H1 (cell line): ENCODE data around the gene GPRASP2. TPM values are rescaled to one million over a fixed set of nuclear protein-coding genes. Genes with fewer than 3 reads are reported as not detected.

Experiments used
- CTCF ChIA-PET: fragments of 300-600 bp; sonication (Branson Sonifier 250); formaldehyde crosslinking; loops from one replicate; lab custom pipeline; 2021; ENCODE audit not compliant: partially characterized antibody; lab: Charles Lee
- POLR2A ChIA-PET: fragments of 300-600 bp; sonication (Branson Sonifier 250); formaldehyde crosslinking; loops from one replicate; lab custom pipeline; 2021; ENCODE audit warnings: inconsistent platforms; ENCODE audit not compliant: partially characterized antibody; lab: Charles Lee
- DNase-seq, 2 experiments: peaks; one replicate each; pipeline versions ENCODE4 v3.0.0 to v3.0.0-alpha.2; 2010 to 2022; ENCODE audit warnings: low spot score in 2 of 2, low read depth in 1 of 2, mixed read lengths in 1 of 2
- FAIRE-seq: peaks from 2 replicates; lab custom pipeline; 2011; peaks lifted over from hg19 to GRCh38; lab: Jason Lieb, UNC
- H2AFZ ChIP-seq: 2 replicates; pipeline ENCODE4 v1.8.1; 2012; ENCODE audit warnings: low read length, inconsistent platforms
- H2AK5ac ChIP-seq: 2 replicates; pipeline ENCODE4 v1.6.1; 2013; ENCODE audit warnings: low read depth, low read length
- H2BK120ac ChIP-seq: replicated peaks from 2 replicates; pipeline ENCODE3; 2013; ENCODE audit warnings: low read depth, low read length, inconsistent platforms
- H2BK12ac ChIP-seq: 2 replicates; pipeline ENCODE4 v1.6.1; 2013; ENCODE audit warnings: low read depth, low read length
- H2BK15ac ChIP-seq: 2 replicates; pipeline ENCODE4 v1.6.1; 2013; ENCODE audit warnings: low read length
- H2BK20ac ChIP-seq: 2 replicates; pipeline ENCODE4 v1.6.1; 2013; ENCODE audit warnings: low read length
- H2BK5ac ChIP-seq: 2 replicates; pipeline ENCODE4 v1.6.1; 2013; ENCODE audit warnings: low read depth, low read length
- H3K14ac ChIP-seq: 2 replicates; pipeline ENCODE4 v1.6.1; 2013; ENCODE audit warnings: inconsistent platforms; ENCODE audit not compliant: insufficient read length
- H3K18ac ChIP-seq: 2 replicates; pipeline ENCODE4 v1.6.1; 2013; ENCODE audit warnings: low read length; ENCODE audit errors: extremely low read depth
- H3K23ac ChIP-seq: 2 replicates; pipeline ENCODE4 v1.6.1; 2013; ENCODE audit warnings: inconsistent platforms; ENCODE audit not compliant: insufficient read length
- H3K23me2 ChIP-seq: 2 replicates; pipeline ENCODE4 v1.6.1; 2013; ENCODE audit warnings: low read depth, low read length
- H3K27ac ChIP-seq: 2 replicates; pipeline ENCODE4 v1.6.1; 2011; ENCODE audit warnings: low read depth, low read length, inconsistent platforms
- H3K27me3 ChIP-seq, 4 experiments: replicated peaks in 1 of 4; 1 replicate in 1 of 4; 2 replicates in 3 of 4; pipeline versions ENCODE4 v1.6.1 to v1.8.1; 2011 to 2013; ENCODE audit warnings: low read length in 3 of 4, mild to moderate bottlenecking in 3 of 4, inconsistent platforms in 2 of 4, mixed read lengths in 2 of 4, moderate library complexity in 1 of 4; ENCODE audit not compliant: control insufficient read depth in 3 of 4, insufficient read depth in 3 of 4; ENCODE audit errors: extremely low read depth in 1 of 4
- H3K36me3 ChIP-seq, 4 experiments: 2 replicates each; pipeline versions ENCODE4 v1.6.1 to v1.8.1; 2011 to 2013; ENCODE audit warnings: mild to moderate bottlenecking in 4 of 4, low read length in 3 of 4, moderate library complexity in 2 of 4, control low read depth in 1 of 4, inconsistent platforms in 1 of 4; ENCODE audit not compliant: insufficient read depth in 4 of 4, control insufficient read depth in 2 of 4
- H3K4ac ChIP-seq: replicated peaks from 2 replicates; pipeline ENCODE3; 2013; ENCODE audit warnings: low read length, low read depth, mixed read lengths, inconsistent platforms; ENCODE audit not compliant: insufficient read length
- H3K4me1 ChIP-seq, 4 experiments: replicated peaks in 1 of 4; 1 replicate in 1 of 4; 2 replicates in 3 of 4; pipeline versions ENCODE4 v1.6.1 to v1.8.1; 2011 to 2013; ENCODE audit warnings: low read length in 3 of 4, inconsistent platforms in 2 of 4, mixed read lengths in 1 of 4; ENCODE audit not compliant: insufficient read depth in 4 of 4, control insufficient read depth in 3 of 4
- H3K4me2 ChIP-seq, 2 experiments: 2 replicates each; pipeline versions ENCODE4 v1.6.1 to v1.8.1; 2011 to 2013; ENCODE audit warnings: low read depth in 2 of 2, low read length in 2 of 2, control low read depth in 1 of 2, inconsistent platforms in 1 of 2, mild to moderate bottlenecking in 1 of 2; ENCODE audit not compliant: insufficient read depth in 1 of 2
- H3K4me3 ChIP-seq, 4 experiments: fragments of 200-600, 300-600 bp in 1 of 4; sonication (generic), shearing (Covaris generic), sonication (Bioruptor Twin) in 1 of 4; 2 replicates each; pipeline versions ENCODE4 v1.5.1 to v1.8.1; 2011 to 2016; ENCODE audit warnings: low read length in 4 of 4, low read depth in 3 of 4, control low read depth in 2 of 4, inconsistent platforms in 2 of 4, mild to moderate bottlenecking in 2 of 4, mixed read lengths in 1 of 4, moderate library complexity in 1 of 4; ENCODE audit not compliant: insufficient read depth in 2 of 4; ENCODE audit errors: extremely low read depth in 1 of 4
- H3K56ac ChIP-seq: replicated peaks from 2 replicates; pipeline ENCODE3; 2013; ENCODE audit warnings: low read depth, mild to moderate bottlenecking, mixed read lengths, low read length, inconsistent platforms; ENCODE audit not compliant: insufficient read length
- H3K79me1 ChIP-seq: 2 replicates; pipeline ENCODE4 v1.6.1; 2013; ENCODE audit warnings: low read depth, low read length, control low read depth
- H3K79me2 ChIP-seq, 2 experiments: 2 replicates each; pipeline versions ENCODE4 v1.6.1 to v1.8.1; 2012 to 2013; ENCODE audit warnings: low read length in 2 of 2, mild to moderate bottlenecking in 2 of 2, inconsistent platforms in 1 of 2; ENCODE audit not compliant: insufficient read depth in 2 of 2, control insufficient read depth in 1 of 2
- H3K9ac ChIP-seq, 4 experiments: replicated peaks in 1 of 4; 1 replicate in 1 of 4; 2 replicates in 3 of 4; pipeline versions ENCODE4 v1.6.1 to v1.8.1; 2011 to 2013; ENCODE audit warnings: low read depth in 3 of 4, low read length in 3 of 4, control low read depth in 2 of 4, mild to moderate bottlenecking in 2 of 4, moderate library complexity in 2 of 4, inconsistent platforms in 1 of 4; ENCODE audit errors: extremely low read depth in 1 of 4
- H3K9me3 ChIP-seq, 2 experiments: 2 replicates each; pipeline versions ENCODE4 v1.6.1 to v1.8.1; 2012 to 2013; ENCODE audit warnings: mild to moderate bottlenecking in 2 of 2, moderate library complexity in 2 of 2, control low read depth in 1 of 2, inconsistent platforms in 1 of 2, low read depth in 1 of 2, low read length in 1 of 2, mixed read lengths in 1 of 2; ENCODE audit not compliant: insufficient read depth in 2 of 2
- H4K20me1 ChIP-seq, 2 experiments: replicated peaks in 1 of 2; 2 replicates each; pipeline versions ENCODE3 to v1.8.1; 2011 to 2013; ENCODE audit warnings: inconsistent platforms in 2 of 2, low read length in 2 of 2, mild to moderate bottlenecking in 1 of 2; ENCODE audit not compliant: insufficient read depth in 2 of 2, control insufficient read depth in 1 of 2
- H4K5ac ChIP-seq: 2 replicates; pipeline ENCODE4 v1.6.1; 2013; ENCODE audit warnings: low read length, low read depth, mixed read lengths, inconsistent platforms; ENCODE audit not compliant: insufficient read length
- H4K8ac ChIP-seq: 2 replicates; pipeline ENCODE4 v1.8.0; 2013; ENCODE audit warnings: mild to moderate bottlenecking, moderate library complexity, low read length, inconsistent platforms; ENCODE audit not compliant: insufficient read depth; ENCODE audit errors: extremely low read depth
- H4K91ac ChIP-seq: replicated peaks from 2 replicates; pipeline ENCODE3; 2013; ENCODE audit warnings: low read length, mixed read lengths, inconsistent platforms; ENCODE audit not compliant: insufficient read length
- BCL11A ChIP-seq, 2 experiments: IDR thresholded peaks; one replicate each; pipeline ENCODE4 v1.6.1; 2011; ENCODE audit warnings: low read depth in 2 of 2, low read length in 2 of 2, mild to moderate bottlenecking in 2 of 2
- BRCA1 ChIP-seq: IDR thresholded peaks from 2 replicates; pipeline ENCODE4 v1.6.1; 2012; ENCODE audit warnings: low read depth, low read length, improper control_type of control experiment
- CEBPB ChIP-seq: IDR thresholded peaks from 2 replicates; pipeline ENCODE4 v1.6.1; 2012; ENCODE audit warnings: low read depth, low read length
- HDAC2 ChIP-seq, 2 experiments: fragments of 300-600 bp in 1 of 2; sonication (generic) in 1 of 2; IDR thresholded peaks; 2 replicates each; pipeline ENCODE4 v1.6.1; 2011 to 2012; ENCODE audit warnings: low read depth in 2 of 2, low read length in 2 of 2, mild to moderate bottlenecking in 2 of 2, moderate library complexity in 2 of 2, borderline replicate concordance in 1 of 2, inconsistent platforms in 1 of 2
- KDM4A ChIP-seq: IDR thresholded peaks from one replicate; pipeline ENCODE4 v1.7.1; 2012; ENCODE audit warnings: low read depth, mild to moderate bottlenecking, moderate library complexity, low read length, inconsistent platforms; ENCODE audit not compliant: severe bottlenecking
- POLR2AphosphoS5 ChIP-seq: IDR thresholded peaks from 2 replicates; pipeline ENCODE4 v1.6.1; 2011; ENCODE audit warnings: low read depth, low read length
- RFX5 ChIP-seq: IDR thresholded peaks from 2 replicates; pipeline ENCODE4 v1.6.1; 2011; ENCODE audit warnings: low read depth, low read length, improper control_type of control experiment, borderline replicate concordance
- RXRA ChIP-seq: IDR thresholded peaks from 2 replicates; pipeline ENCODE4 v1.6.1; 2011; ENCODE audit warnings: low read depth, mild to moderate bottlenecking, low read length, moderate library complexity; ENCODE audit not compliant: insufficient read depth
- SRF ChIP-seq: IDR thresholded peaks from 2 replicates; pipeline ENCODE4 v1.6.1; 2011; ENCODE audit warnings: mild to moderate bottlenecking, low read depth, low read length, moderate library complexity
- TEAD4 ChIP-seq: IDR thresholded peaks from 2 replicates; pipeline ENCODE4 v1.6.1; 2012; ENCODE audit warnings: low read depth, low read length, inconsistent platforms, mixed read lengths
- YY1 ChIP-seq: IDR thresholded peaks from 2 replicates; pipeline ENCODE4 v1.6.1; 2011; ENCODE audit warnings: low read depth, mild to moderate bottlenecking, low read length
- WGBS, 2 experiments: shearing (Covaris generic) in 1 of 2; methylation state at CpG; one replicate each; pipeline versions ENCODE4 v1.1.6 to v1.1.7; 2013 to 2015; ENCODE audit warnings: low lambda C conversion rate in 2 of 2, mixed read lengths in 2 of 2, inconsistent platforms in 1 of 2, low coverage in 1 of 2, missing lambda C conversion rate in 1 of 2; ENCODE audit not compliant: insufficient replicate concordance in 2 of 2, insufficient coverage in 1 of 2, insufficient read length in 1 of 2; ENCODE audit errors: extremely low coverage in 1 of 2, missing lambda C conversion rate in 1 of 2; 5-methylcytosine and 5-hydroxymethylcytosine counted together
- polyA plus RNA-seq, 7 experiments: library from polyadenylated mRNA; depleted of rRNA in 3 of 7; stranded (reverse) in 5 of 7; unstranded in 2 of 7; fragments of >200 nt in 5 of 7; fragments of 200-250 nt in 2 of 7; gene quantifications; 1 replicate in 5 of 7; 2 replicates in 1 of 7; 4 replicates in 1 of 7; pipeline versions ENCODE4 v1.2.1 to v1.2.3, GENCODE V29; 2011 to 2013; ENCODE audit warnings: missing spikeins in 2 of 7, mixed read lengths in 2 of 7
- total RNA-seq: library from RNA; stranded (reverse); fragmentation: NEBNext Ultra II Directional; extraction: Animal tissue kit (Norgen Biotek cat#: 25700); gene quantifications from 2 replicates; pipeline ENCODE4 v1.2.1, GENCODE V29; 2021
- TF ChIP-seq, protein P1 (sequence below), 3 experiments: IDR thresholded peaks; 1 replicate in 2 of 3; 2 replicates in 1 of 3; pipeline versions ENCODE4 v1.5.1 to v1.6.1; 2011; ENCODE audit warnings: low read length in 3 of 3, mild to moderate bottlenecking in 3 of 3, inconsistent platforms in 2 of 3, low read depth in 1 of 3, moderate library complexity in 1 of 3; ENCODE audit not compliant: insufficient read depth in 1 of 3; ENCODE audit errors: control extremely low read depth in 1 of 3

GPRASP2 gene
- total and polyA plus RNA-seq, 2 of the 8 experiments (the other 6 are each of a cell fraction or from before 2014, with no cell fraction given), result 8.0 to 15.7 TPM

DNA sequence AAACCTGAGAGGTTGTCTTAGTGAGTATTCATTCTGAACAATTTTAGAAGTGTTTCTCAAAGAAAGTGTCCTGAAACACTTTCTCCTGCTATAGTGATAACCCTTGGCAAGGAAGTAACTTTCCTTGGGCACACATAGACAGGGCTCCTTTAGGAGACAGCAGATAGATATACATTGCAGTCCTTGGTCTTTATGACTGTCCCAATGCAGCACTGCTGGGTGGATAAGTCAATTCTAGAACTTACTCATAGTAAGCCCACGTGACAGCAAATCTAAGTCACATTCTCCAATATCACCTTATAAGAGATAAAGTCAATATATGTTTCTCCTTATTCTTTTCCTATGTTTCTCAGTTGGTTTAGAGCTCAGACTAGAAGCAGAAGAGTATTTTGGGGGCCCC, 55.0 kb downstream of the GPRASP2 start:
- 67% methylated on average over 1 of the region's 1 CpG; no CpG with 5 or more reads in 1 of the 2 experiments for WGBS, 2 experiments
- Histone ChIP-seq H4K8ac (no peak overlapping the region), H3K4me1 (no peaks in the 10 kb centered on the region), H4K20me1 (no peaks in the 10 kb centered on the region), H3K4me3 (no peak overlapping the region), H3K9ac (no peak overlapping the region), H3K4me2 (no peak overlapping the region), H2BK15ac (no peak overlapping the region), H3K18ac (no peak overlapping the region), H3K27me3 (no peaks in the 10 kb centered on the region), H2BK20ac (no peak overlapping the region), H3K14ac (no peak overlapping the region), H3K27ac (no peak overlapping the region), H3K4ac (no peak overlapping the region), H2BK120ac (no peak overlapping the region), H3K36me3 (no peaks in the 10 kb centered on the region), H2AFZ (no peak overlapping the region), H3K23me2 (no peaks in the 10 kb centered on the region; the same call in 1 of the 2 replicates), H3K79me1 (no peaks in the 10 kb centered on the region), H4K91ac (no peak overlapping the region), H3K56ac (no peak overlapping the region), H3K23ac (no peak overlapping the region), H3K79me2 (peaks cover 0 to 21% of the 10 kb centered on the region in 2 experiments; a peak in 2 of 4 replicates), H2BK12ac (no peak overlapping the region), H4K5ac (no peak overlapping the region), H2AK5ac (no peak overlapping the region), H3K9me3 (no peaks in the 10 kb centered on the region), H2BK5ac (no peak overlapping the region)
- DNase-seq (no peak), FAIRE-seq (no peak)
- ChIA-PET POLR2A (interaction anchor here (1.6 kb wide), 1 partner anchor 107 kb away, joined by 3 read pairs; no protein-coding TSS in a partner anchor), CTCF (no interaction called here)
- no peak for TF ChIP-seq TEAD4
- no peak for TF ChIP-seq KDM4A
- no peak for TF ChIP-seq RFX5
- TF ChIP-seq SRF, result no peak
- TF ChIP-seq CEBPB, result no peak
- TF ChIP-seq BCL11A (IDR thresholded peaks at IDR 0.05; ENCODE audit: low read depth in 2 of 2, low read length in 2 of 2), result no peak
- TF ChIP-seq RXRA, result no peak
- no peak for TF ChIP-seq HDAC2 (IDR thresholded peaks at IDR 0.05; ENCODE audit: borderline replicate concordance in 1 of 2, low read depth in 2 of 2, low read length in 2 of 2)
- no peak for TF ChIP-seq BRCA1
- TF ChIP-seq, protein P1, sequence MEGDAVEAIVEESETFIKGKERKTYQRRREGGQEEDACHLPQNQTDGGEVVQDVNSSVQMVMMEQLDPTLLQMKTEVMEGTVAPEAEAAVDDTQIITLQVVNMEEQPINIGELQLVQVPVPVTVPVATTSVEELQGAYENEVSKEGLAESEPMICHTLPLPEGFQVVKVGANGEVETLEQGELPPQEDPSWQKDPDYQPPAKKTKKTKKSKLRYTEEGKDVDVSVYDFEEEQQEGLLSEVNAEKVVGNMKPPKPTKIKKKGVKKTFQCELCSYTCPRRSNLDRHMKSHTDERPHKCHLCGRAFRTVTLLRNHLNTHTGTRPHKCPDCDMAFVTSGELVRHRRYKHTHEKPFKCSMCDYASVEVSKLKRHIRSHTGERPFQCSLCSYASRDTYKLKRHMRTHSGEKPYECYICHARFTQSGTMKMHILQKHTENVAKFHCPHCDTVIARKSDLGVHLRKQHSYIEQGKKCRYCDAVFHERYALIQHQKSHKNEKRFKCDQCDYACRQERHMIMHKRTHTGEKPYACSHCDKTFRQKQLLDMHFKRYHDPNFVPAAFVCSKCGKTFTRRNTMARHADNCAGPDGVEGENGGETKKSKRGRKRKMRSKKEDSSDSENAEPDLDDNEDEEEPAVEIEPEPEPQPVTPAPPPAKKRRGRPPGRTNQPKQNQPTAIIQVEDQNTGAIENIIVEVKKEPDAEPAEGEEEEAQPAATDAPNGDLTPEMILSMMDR (IDR thresholded peaks at IDR 0.05; ENCODE audit: control extremely low read depth in 1 of 3, insufficient read depth in 1 of 3, low read depth in 1 of 3, low read length in 3 of 3), result no peak
- no peak for TF ChIP-seq YY1
- TF ChIP-seq POLR2AphosphoS5, result no peak
